Neural cell (in vitro differentiated cells): ENCODE measurements around the gene SAE1.

ENCODE experiments used
- EP300 ChIP-seq: fragments of 450-650 bp; conservative IDR thresholded peaks from 2 replicates; pipeline ENCODE4 v1.6.1; 2014; ENCODE audit warnings: antibody characterized with exemption, mild to moderate bottlenecking, moderate library complexity; ENCODE audit not compliant: poor library complexity, severe bottlenecking
- EZH2 ChIP-seq: fragments of 200-600, 300-800 bp; shearing (Covaris generic), sonication (generic); IDR thresholded peaks from 2 replicates; pipeline ENCODE4 v1.6.1; 2014; ENCODE audit warnings: antibody characterized with exemption, low read length, borderline replicate concordance, mild to moderate bottlenecking; ENCODE audit not compliant: insufficient read depth, poor library complexity, severe bottlenecking
- MXI1 ChIP-seq: fragments of 450-650 bp; conservative IDR thresholded peaks from 2 replicates; pipeline ENCODE4 v1.6.1; 2014; ENCODE audit warnings: antibody characterized with exemption, mild to moderate bottlenecking; ENCODE audit not compliant: poor library complexity, severe bottlenecking
- RAD21 ChIP-seq: fragments of 450-650 bp; conservative IDR thresholded peaks from 2 replicates; pipeline ENCODE4 v1.6.1; 2014; ENCODE audit warnings: antibody characterized with exemption, mild to moderate bottlenecking, moderate library complexity
- SMC3 ChIP-seq: fragments of 450-650 bp; conservative IDR thresholded peaks from 2 replicates; pipeline ENCODE4 v1.6.1; 2014; ENCODE audit warnings: antibody characterized with exemption, mild to moderate bottlenecking, moderate library complexity; ENCODE audit not compliant: poor library complexity
- TAF1 ChIP-seq: IDR thresholded peaks from 2 replicates; pipeline ENCODE4 v1.6.1; 2012; ENCODE audit warnings: low read depth
- TF ChIP-seq, protein P1 (sequence below): fragments of 450-650 bp; IDR thresholded peaks from 2 replicates; pipeline ENCODE4 v1.5.1; 2014; ENCODE audit warnings: antibody characterized with exemption, mild to moderate bottlenecking, moderate library complexity; ENCODE audit not compliant: poor library complexity, severe bottlenecking
- TF ChIP-seq, protein P2 (sequence below): IDR thresholded peaks from 2 replicates; pipeline ENCODE4 v1.6.1; 2012; ENCODE audit warnings: borderline replicate concordance

- no peak for TF ChIP-seq MXI1
- TF ChIP-seq EZH2: no peak
- TF ChIP-seq, protein P1, sequence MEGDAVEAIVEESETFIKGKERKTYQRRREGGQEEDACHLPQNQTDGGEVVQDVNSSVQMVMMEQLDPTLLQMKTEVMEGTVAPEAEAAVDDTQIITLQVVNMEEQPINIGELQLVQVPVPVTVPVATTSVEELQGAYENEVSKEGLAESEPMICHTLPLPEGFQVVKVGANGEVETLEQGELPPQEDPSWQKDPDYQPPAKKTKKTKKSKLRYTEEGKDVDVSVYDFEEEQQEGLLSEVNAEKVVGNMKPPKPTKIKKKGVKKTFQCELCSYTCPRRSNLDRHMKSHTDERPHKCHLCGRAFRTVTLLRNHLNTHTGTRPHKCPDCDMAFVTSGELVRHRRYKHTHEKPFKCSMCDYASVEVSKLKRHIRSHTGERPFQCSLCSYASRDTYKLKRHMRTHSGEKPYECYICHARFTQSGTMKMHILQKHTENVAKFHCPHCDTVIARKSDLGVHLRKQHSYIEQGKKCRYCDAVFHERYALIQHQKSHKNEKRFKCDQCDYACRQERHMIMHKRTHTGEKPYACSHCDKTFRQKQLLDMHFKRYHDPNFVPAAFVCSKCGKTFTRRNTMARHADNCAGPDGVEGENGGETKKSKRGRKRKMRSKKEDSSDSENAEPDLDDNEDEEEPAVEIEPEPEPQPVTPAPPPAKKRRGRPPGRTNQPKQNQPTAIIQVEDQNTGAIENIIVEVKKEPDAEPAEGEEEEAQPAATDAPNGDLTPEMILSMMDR: no peak
- TF ChIP-seq EP300: no peak
- TF ChIP-seq TAF1: no peak
- TF ChIP-seq, protein P2, sequence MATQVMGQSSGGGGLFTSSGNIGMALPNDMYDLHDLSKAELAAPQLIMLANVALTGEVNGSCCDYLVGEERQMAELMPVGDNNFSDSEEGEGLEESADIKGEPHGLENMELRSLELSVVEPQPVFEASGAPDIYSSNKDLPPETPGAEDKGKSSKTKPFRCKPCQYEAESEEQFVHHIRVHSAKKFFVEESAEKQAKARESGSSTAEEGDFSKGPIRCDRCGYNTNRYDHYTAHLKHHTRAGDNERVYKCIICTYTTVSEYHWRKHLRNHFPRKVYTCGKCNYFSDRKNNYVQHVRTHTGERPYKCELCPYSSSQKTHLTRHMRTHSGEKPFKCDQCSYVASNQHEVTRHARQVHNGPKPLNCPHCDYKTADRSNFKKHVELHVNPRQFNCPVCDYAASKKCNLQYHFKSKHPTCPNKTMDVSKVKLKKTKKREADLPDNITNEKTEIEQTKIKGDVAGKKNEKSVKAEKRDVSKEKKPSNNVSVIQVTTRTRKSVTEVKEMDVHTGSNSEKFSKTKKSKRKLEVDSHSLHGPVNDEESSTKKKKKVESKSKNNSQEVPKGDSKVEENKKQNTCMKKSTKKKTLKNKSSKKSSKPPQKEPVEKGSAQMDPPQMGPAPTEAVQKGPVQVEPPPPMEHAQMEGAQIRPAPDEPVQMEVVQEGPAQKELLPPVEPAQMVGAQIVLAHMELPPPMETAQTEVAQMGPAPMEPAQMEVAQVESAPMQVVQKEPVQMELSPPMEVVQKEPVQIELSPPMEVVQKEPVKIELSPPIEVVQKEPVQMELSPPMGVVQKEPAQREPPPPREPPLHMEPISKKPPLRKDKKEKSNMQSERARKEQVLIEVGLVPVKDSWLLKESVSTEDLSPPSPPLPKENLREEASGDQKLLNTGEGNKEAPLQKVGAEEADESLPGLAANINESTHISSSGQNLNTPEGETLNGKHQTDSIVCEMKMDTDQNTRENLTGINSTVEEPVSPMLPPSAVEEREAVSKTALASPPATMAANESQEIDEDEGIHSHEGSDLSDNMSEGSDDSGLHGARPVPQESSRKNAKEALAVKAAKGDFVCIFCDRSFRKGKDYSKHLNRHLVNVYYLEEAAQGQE: no peak
- TF ChIP-seq SMC3: no peak
- no peak for TF ChIP-seq RAD21
These were observed 108.5 kb downstream of the SAE1 start for GRCh38 chr19:47239152-47239551.
